ENCODE data around the gene CTDSP1.
A peak's percentile ranks its signal among the peaks of the same experiment; 100 is the strongest.

Gene CTDSP1

GRCh38 chr2:218368621-218369153 lies 31.0 kb upstream of the CTDSP1 start:
- H3K4me1 Mint-ChIP-seq = peaks cover 5% of the 10 kb centered on the region

GRCh38 chr2:218369330-218369729 lies 30.3 kb upstream of the CTDSP1 start:
- no peak for ATAC-seq (replicated peaks; ENCODE audit: extremely low read depth, poor library complexity, severe bottlenecking)
- Mint-ChIP-seq H3K36me3 (ENCODE audit: insufficient read depth) (peaks cover 5% of the 10 kb centered on the region), H3K4me3 (peak overlapping the region; percentile 11), H3K4me1 (peaks cover 5% of the 10 kb centered on the region), H3K27ac (ENCODE audit: low read depth) (peak overlapping the region; percentile 45), H3K9me3 (no peaks in the 10 kb centered on the region), H3K27me3 (no peaks in the 10 kb centered on the region)
- no peak for DNase-seq (ENCODE audit: low spot score in 2 of 2)

More at GRCh38 chr2:218368621-218369153, 31.0 kb upstream of the CTDSP1 start:
- H3K9me3 Mint-ChIP-seq = no peaks in the 10 kb centered on the region
- H3K27me3 Mint-ChIP-seq = no peaks in the 10 kb centered on the region
- H3K36me3 Mint-ChIP-seq (ENCODE audit: insufficient read depth) = peaks cover 5% of the 10 kb centered on the region
- DNase-seq (ENCODE audit: low spot score in 2 of 2) (no peak), ATAC-seq (replicated peaks; ENCODE audit: extremely low read depth, poor library complexity, severe bottlenecking) (no peak)
- no peak overlapping the region for H3K4me3 Mint-ChIP-seq
- no peak overlapping the region for H3K27ac Mint-ChIP-seq (ENCODE audit: low read depth)

GRCh38 chr2:218370410-218371063 lies 29.1 kb upstream of the CTDSP1 start:
- no peak for DNase-seq (ENCODE audit: low spot score in 2 of 2)
- Mint-ChIP-seq H3K27ac (ENCODE audit: low read depth) (no peak overlapping the region), H3K4me3 (no peak overlapping the region)

GRCh38 chr2:218371983-218372350 lies 27.7 kb upstream of the CTDSP1 start:
- Mint-ChIP-seq H3K36me3 (ENCODE audit: insufficient read depth) (peaks cover 5% of the 10 kb centered on the region), H3K27me3 (no peaks in the 10 kb centered on the region), H3K4me3 (no peak overlapping the region), H3K27ac (ENCODE audit: low read depth) (no peak overlapping the region), H3K9me3 (no peaks in the 10 kb centered on the region), H3K4me1 (no peaks in the 10 kb centered on the region)
- DNase-seq (ENCODE audit: low spot score in 2 of 2) = no peak
- no peak for ATAC-seq (replicated peaks; ENCODE audit: extremely low read depth, poor library complexity, severe bottlenecking)

More at GRCh38 chr2:218370410-218371063, 29.1 kb upstream of the CTDSP1 start:
- ATAC-seq (replicated peaks; ENCODE audit: extremely low read depth, poor library complexity, severe bottlenecking) = no peak
- H3K9me3 Mint-ChIP-seq = no peaks in the 10 kb centered on the region
- H3K27me3 Mint-ChIP-seq = no peaks in the 10 kb centered on the region
- H3K36me3 Mint-ChIP-seq (ENCODE audit: insufficient read depth) = peaks cover 5% of the 10 kb centered on the region
- H3K4me1 Mint-ChIP-seq = peaks cover 4% of the 10 kb centered on the region

- H3K27ac Mint-ChIP-seq (ENCODE audit: low read depth) = no peak overlapping the region
- no peak for DNase-seq (ENCODE audit: low spot score in 2 of 2)
These were observed 24.9 kb upstream of the CTDSP1 start for GRCh38 chr2:218374795-218375194.

GRCh38 chr2:218375212-218375611 lies 24.5 kb upstream of the CTDSP1 start:
- DNase-seq (ENCODE audit: low spot score in 2 of 2) = no peak
- Mint-ChIP-seq H3K36me3 (ENCODE audit: insufficient read depth) (no peaks in the 10 kb centered on the region), H3K4me1 (no peaks in the 10 kb centered on the region), H3K9me3 (no peaks in the 10 kb centered on the region), H3K27ac (ENCODE audit: low read depth) (no peak overlapping the region), H3K27me3 (no peaks in the 10 kb centered on the region), H3K4me3 (no peak overlapping the region)
- no peak for ATAC-seq (replicated peaks; ENCODE audit: extremely low read depth, poor library complexity, severe bottlenecking)

More at GRCh38 chr2:218374795-218375194, 24.9 kb upstream of the CTDSP1 start:
- no peaks in the 10 kb centered on the region for H3K9me3 Mint-ChIP-seq
- H3K36me3 Mint-ChIP-seq (ENCODE audit: insufficient read depth) = no peaks in the 10 kb centered on the region
- no peak overlapping the region for H3K4me3 Mint-ChIP-seq
- H3K27me3 Mint-ChIP-seq = no peaks in the 10 kb centered on the region
- H3K4me1 Mint-ChIP-seq = no peaks in the 10 kb centered on the region
- ATAC-seq (replicated peaks; ENCODE audit: extremely low read depth, poor library complexity, severe bottlenecking) = no peak

GRCh38 chr2:218378053-218378452 lies 21.6 kb upstream of the CTDSP1 start:
- no peak for ATAC-seq (replicated peaks; ENCODE audit: extremely low read depth, poor library complexity, severe bottlenecking)
- H3K27me3 Mint-ChIP-seq = no peaks in the 10 kb centered on the region
- no peaks in the 10 kb centered on the region for H3K36me3 Mint-ChIP-seq (ENCODE audit: insufficient read depth)
- H3K4me3 Mint-ChIP-seq = no peak overlapping the region
- no peaks in the 10 kb centered on the region for H3K9me3 Mint-ChIP-seq
- peaks cover 7% of the 10 kb centered on the region for H3K4me1 Mint-ChIP-seq
- no peak overlapping the region for H3K27ac Mint-ChIP-seq (ENCODE audit: low read depth)
- DNase-seq (ENCODE audit: low spot score in 2 of 2) = no peak

- H3K9me3 Mint-ChIP-seq = no peaks in the 10 kb centered on the region
- peaks cover 6% of the 10 kb centered on the region for H3K27me3 Mint-ChIP-seq
- ATAC-seq (replicated peaks; ENCODE audit: extremely low read depth, poor library complexity, severe bottlenecking) (no peak), DNase-seq (ENCODE audit: low spot score in 2 of 2) (no peak)
- H3K4me1 Mint-ChIP-seq = peaks cover 8% of the 10 kb centered on the region
- H3K27ac Mint-ChIP-seq (ENCODE audit: low read depth) = no peak within 1 kb of the TSS
- no peaks in the 10 kb centered on the region for H3K36me3 Mint-ChIP-seq (ENCODE audit: insufficient read depth)
- H3K4me3 Mint-ChIP-seq = no peak within 1 kb of the TSS
These were observed 17.7 kb upstream of the CTDSP1 start, which contains the start of gene SLC11A1 for GRCh38 chr2:218381916-218382366. Gene SLC11A1 (plus strand): TSS chr2:218382273. CDS start chr2:218382369, 96 bp downstream.

GRCh38 chr2:218382785-218383184 lies 16.9 kb upstream of the CTDSP1 start:
- H3K36me3 Mint-ChIP-seq (ENCODE audit: insufficient read depth) = no peaks in the 10 kb centered on the region
- peaks cover 12% of the 10 kb centered on the region for H3K4me1 Mint-ChIP-seq
- no peak overlapping the region for H3K27ac Mint-ChIP-seq (ENCODE audit: low read depth)
- ATAC-seq (replicated peaks; ENCODE audit: extremely low read depth, poor library complexity, severe bottlenecking) (no peak), DNase-seq (ENCODE audit: low spot score in 2 of 2) (no peak)
- no peaks in the 10 kb centered on the region for H3K9me3 Mint-ChIP-seq
- H3K27me3 Mint-ChIP-seq = peaks cover 12% of the 10 kb centered on the region
- no peak overlapping the region for H3K4me3 Mint-ChIP-seq

GRCh38 chr2:218383892-218384519 lies 15.7 kb upstream of the CTDSP1 start:
- Mint-ChIP-seq H3K27me3 (peaks cover 12% of the 10 kb centered on the region), H3K27ac (ENCODE audit: low read depth) (no peak overlapping the region), H3K9me3 (no peaks in the 10 kb centered on the region), H3K4me3 (no peak overlapping the region), H3K4me1 (peaks cover 12% of the 10 kb centered on the region), H3K36me3 (ENCODE audit: insufficient read depth) (no peaks in the 10 kb centered on the region)
- ATAC-seq (replicated peaks; ENCODE audit: extremely low read depth, poor library complexity, severe bottlenecking) (no peak), DNase-seq (ENCODE audit: low spot score in 2 of 2) (no peak)

- Mint-ChIP-seq H3K27me3 (peaks cover 12% of the 10 kb centered on the region), H3K4me1 (peaks cover 12% of the 10 kb centered on the region), H3K4me3 (no peak overlapping the region), H3K36me3 (ENCODE audit: insufficient read depth) (no peaks in the 10 kb centered on the region), H3K27ac (ENCODE audit: low read depth) (no peak overlapping the region), H3K9me3 (no peaks in the 10 kb centered on the region)
- ATAC-seq (replicated peaks; ENCODE audit: extremely low read depth, poor library complexity, severe bottlenecking) = no peak
- no peak for DNase-seq (ENCODE audit: low spot score in 2 of 2)
These were observed 14.7 kb upstream of the CTDSP1 start for GRCh38 chr2:218384975-218385374.

GRCh38 chr2:218386505-218387368 lies 12.9 kb upstream of the CTDSP1 start:
- H3K27me3 Mint-ChIP-seq = peaks cover 12% of the 10 kb centered on the region
- peaks cover 8% of the 10 kb centered on the region for H3K4me1 Mint-ChIP-seq
- H3K27ac Mint-ChIP-seq (ENCODE audit: low read depth) = no peak overlapping the region
- no peaks in the 10 kb centered on the region for H3K36me3 Mint-ChIP-seq (ENCODE audit: insufficient read depth)
- no peak overlapping the region for H3K4me3 Mint-ChIP-seq
- ATAC-seq (replicated peaks; ENCODE audit: extremely low read depth, poor library complexity, severe bottlenecking) = no peak
- H3K9me3 Mint-ChIP-seq = no peaks in the 10 kb centered on the region
- DNase-seq (ENCODE audit: low spot score in 2 of 2) = no peak
